Kasumi-1 (cell line): ENCODE measurements around the gene PLEKHF1.

ENCODE experiments used
- DNase-seq, 2 experiments: peaks; one replicate each; lab custom pipeline; 2025; lab: John Stamatoyannopoulos, UW

The PLEKHF1 gene

DNA sequence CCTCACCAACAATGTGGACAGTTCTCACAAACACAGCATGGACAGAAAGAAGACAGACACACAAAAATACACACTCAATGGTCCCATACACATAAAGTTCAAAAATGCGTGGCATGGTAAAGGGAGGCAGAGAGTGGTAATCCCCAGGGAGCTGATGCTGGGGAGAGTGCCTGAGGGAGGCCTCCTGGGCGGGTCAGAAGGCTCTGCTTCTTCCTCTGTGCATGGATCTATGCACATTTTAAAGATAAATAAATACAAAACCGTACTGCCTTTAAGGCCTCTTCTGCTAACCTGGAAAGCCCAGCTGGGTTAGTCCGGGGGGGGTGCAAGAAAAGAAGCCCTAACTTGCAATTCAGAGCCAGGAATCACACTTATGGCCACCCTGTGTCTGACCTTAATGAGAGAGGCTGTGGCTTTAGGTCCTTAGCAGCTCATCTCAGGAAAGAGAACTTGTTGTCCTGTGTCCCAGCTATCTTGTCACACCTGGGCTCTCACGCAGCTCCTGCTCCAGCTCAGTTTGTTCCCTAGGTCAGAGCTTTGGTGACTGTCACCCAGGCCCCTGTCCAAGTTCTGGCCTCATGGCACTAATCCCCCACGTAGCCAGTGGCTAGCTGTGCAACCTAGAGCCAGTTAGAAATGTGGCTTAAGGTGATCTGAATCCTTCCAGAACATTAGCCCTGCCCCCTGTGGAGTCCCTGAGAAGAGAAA, 30.7 kb upstream of the PLEKHF1 start:
- no peak for DNase-seq

DNA sequence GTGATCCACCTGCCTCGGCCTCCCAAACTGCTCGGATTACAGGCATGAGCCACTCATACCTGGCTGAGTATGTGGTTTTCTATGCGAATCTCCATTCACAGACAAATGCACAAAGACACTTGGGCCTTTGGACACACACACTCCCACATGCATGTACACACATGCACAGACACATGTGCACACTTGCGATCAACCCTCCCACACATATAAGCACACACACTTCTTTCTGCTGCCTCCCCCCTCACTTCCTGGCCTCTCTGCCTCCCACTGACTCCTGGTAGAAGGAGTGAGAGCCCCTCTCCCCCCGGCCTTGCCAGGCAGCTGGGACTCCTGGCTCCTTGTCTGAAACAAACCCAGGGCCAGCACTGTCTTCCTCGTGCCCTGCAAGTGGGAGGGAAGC, 29.3 kb upstream of the PLEKHF1 start:
- DNase-seq = no peak

DNA sequence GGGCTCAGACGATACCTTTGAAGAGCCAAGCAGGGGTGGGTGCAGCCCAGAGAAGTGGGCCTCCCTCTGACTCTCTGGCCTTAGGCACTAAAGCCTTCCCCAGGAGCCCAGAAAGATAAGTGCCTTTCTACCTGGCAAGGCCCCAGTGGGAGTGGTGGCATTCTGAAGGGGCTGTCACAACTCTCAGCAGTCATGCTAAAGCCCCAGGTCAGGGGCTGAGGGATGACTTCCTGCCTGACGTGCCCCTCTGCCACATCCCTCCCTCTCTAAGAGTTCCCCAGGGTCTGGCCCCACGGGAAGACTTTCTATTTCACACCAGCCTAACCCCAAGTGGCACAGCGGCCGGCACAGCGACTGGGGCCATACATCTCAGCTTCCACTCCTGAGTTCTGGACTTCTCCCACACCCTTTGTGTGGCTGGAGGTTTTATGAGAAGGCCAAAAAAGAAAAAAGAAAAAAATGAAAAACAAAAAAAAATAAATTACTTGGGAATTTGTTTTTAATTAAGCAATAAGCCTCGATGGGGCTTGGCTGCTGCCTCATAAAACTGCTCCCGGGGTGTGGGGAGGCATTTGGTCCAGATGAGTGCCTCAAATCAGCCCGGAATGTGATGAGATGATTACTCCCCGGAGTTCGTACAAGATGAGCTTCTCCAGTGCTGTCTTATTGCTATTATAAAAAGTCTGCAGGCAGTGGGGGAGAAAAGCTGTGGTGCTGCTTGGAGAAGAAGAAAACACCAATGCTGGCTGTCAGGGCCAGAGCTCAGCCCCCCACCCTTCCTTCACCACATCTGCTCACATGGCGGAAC, 28.5 kb upstream of the PLEKHF1 start:
- DNase-seq = no peak

DNA sequence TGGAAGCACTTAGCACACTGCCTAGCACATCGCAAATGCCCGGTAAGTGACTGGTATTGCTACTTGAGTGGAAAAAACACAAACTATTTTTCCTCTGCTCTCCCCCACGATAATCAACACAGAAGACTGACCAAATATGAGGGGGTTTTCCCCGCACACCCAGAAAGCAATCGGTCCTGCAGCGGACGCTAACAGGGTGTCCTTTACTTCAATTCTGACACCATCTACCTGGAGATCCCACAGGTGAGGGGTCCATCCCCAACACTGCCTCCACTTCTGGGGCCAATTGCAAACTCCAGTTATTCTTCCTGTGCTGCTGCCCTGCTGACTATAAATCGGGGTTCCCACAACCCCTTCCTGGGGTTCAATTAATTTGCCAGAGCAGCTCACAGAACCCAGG, 26.2 kb upstream of the PLEKHF1 start:
- DNase-seq = no peak

GRCh38 chr19:29640231-29640630, 25.0 kb upstream of the PLEKHF1 start:
- no peak for DNase-seq

- no peak for DNase-seq
Measured at GRCh38 chr19:29641597-29641996, 23.7 kb upstream of the PLEKHF1 start.

- no peak for DNase-seq
Measured at GRCh38 chr19:29643361-29643935, 21.8 kb upstream of the PLEKHF1 start.

- DNase-seq = no peak
Measured at GRCh38 chr19:29644210-29644609, 21.1 kb upstream of the PLEKHF1 start.

- DNase-seq = no peak
Measured at GRCh38 chr19:29645491-29645867, 19.8 kb upstream of the PLEKHF1 start.

DNA sequence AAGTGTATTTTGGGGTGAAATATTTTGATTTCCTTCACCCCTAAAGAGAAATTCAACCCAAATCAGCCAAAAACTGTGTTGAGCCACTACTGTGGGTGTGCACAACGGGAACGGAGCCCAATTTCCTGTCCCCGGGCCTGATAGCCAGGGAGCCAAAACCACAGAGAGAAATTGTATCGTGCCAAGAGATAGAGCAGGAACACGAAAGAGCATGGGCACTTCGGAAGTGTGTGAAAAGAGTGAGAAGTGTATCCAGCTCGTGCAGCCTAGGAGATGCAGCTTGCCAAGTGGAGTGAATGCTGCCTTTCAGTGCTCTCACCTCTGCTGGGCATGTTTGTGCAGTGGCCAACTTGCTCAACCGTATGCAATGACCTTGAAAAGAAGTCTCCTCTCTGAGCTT, 19.4 kb upstream of the PLEKHF1 start:
- peak; percentile 63 to 79 for DNase-seq

- no peak for DNase-seq
Measured at GRCh38 chr19:29650772-29651387, 14.4 kb upstream of the PLEKHF1 start.

DNA sequence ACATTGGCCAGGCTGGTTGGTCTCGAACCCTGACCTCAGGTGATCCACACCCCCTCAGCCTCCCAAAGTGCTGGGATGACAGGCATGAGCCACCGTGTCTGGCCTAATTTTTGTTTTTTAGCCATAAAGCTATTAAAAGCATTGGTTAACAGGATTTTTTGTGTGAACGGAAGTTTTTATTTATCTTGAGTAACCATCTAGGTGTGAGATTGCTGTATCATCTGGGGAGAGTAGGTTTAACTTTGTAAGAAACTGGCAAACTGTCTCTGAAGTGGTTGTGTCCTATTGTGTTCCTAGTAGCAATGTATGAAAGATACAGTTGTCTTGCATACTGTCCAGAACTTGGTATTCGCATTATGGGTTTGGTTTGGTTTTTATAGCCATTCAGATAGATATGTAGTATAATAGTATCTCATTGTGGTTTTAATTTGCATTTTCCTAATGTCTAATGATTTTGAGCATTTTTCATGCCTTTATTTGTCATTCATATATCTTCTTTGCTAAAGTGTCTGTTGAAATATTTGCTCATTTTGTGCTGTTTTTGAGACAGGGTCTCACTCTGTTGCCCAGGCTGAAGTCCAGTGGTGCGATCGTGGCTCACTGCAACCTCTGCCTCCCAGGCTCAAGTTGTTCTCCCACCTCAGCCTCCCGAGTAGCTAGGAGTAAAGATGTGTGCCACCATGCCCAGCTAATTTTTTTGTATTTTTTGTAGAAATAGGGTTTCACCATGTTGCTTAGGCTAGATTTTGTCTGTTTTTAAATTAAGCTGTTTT, 13.5 kb upstream of the PLEKHF1 start:
- DNase-seq = no peak

DNA sequence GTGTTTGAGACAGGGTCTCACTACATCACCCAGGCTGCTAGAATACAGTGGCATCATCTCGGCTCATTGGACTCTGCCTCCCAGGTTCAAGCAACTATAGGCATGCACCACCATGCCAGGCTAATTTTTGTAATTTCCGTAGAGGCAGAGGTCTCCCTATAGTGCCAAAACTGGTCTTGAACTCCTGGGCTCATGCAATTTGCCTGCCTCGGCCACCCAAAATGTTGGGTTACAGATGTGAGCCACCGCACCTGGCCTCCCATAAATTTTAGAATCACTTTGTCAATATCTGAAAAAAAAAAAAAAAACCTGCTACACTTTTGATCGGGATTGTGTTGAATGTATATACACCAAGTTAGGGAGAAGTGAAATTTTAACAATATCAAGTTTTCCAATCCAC, 11.9 kb upstream of the PLEKHF1 start:
- no peak for DNase-seq

- DNase-seq = no peak
Measured at GRCh38 chr19:29655648-29656335, 9.5 kb upstream of the PLEKHF1 start.

DNA sequence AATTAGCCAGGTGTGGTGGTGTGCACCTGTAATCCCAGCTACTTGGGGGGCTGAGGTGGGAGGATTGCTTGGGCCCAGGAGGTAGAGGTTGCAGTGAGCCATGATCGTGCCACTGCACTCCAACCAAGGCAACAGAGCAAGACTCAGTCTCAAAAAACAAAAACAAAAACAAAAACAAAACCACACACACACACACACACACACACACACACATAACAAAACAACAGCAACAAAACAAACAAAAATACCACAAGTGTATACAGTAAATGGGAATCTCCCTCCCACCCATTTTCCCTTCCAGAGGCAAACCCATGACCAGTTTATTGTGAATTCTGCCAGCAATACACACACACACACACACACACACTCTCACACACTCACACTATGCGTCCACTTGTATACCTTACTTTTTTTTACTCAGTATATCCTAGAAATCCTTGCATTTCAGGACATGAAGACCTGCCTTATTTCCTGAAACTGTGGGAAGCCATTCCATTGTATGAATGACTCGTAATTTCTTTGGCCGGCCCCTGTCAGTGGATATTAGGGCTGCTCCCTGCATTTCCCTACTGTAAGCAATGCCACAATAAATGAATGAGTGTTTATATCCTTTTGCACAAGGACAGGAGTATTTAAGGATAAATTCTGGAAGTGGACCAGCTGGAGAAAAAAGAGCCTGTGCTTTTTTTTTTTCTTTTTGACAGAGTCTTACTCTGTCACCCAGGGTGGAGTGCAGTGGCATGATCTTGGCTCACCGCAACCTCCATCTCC, 6.9 kb upstream of the PLEKHF1 start:
- DNase-seq = no peak

DNA sequence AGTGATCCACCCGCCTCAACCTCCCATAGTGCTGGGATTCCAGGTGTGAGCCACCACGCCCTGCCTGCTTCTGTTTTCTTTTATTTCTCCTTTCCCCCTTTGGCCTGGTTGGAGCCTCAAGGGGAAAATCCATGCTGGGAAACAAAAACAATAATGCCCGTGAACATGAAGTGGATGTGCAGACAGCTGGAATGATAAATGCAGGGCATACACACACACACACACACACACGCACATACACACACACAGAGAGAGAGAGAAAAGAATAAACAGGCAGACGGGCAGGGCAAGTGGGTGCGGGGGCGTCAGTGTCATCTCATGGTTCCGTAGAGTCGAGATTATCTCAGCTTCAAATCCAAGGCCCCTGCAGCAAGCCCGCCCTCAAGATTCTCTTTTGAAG, 4.4 kb upstream of the PLEKHF1 start:
- DNase-seq = no peak

GRCh38 chr19:29662278-29662603, 3.0 kb upstream of the PLEKHF1 start:
- no peak for DNase-seq

GRCh38 chr19:29662604-29663404, 2.5 kb upstream of the PLEKHF1 start:
- no peak for DNase-seq

GRCh38 chr19:29663861-29664752, 1.2 kb upstream of the PLEKHF1 start:
- DNase-seq = no peak
